K562 (cell line): ENCODE measurements around the gene CMTM8. TPM values are rescaled to one million over a fixed set of nuclear protein-coding genes. Genes with fewer than 3 reads are reported as not detected.

Source experiments
- ATF7 ChIP-seq: fragments of 450-650 bp; IDR thresholded peaks from 2 replicates; pipeline ENCODE4 v1.7.1; 2014; ENCODE audit warnings: mild to moderate bottlenecking, moderate library complexity
- CBX5 ChIP-seq: IDR thresholded peaks from 2 replicates; pipeline ENCODE4 v1.6.1; 2014; ENCODE audit warnings: low read depth, borderline replicate concordance
- ELF1 ChIP-seq: fragments of 200-800 bp; sonication (Bioruptor generic); IDR thresholded peaks from 2 replicates; pipeline ENCODE4 v1.6.1; 2016; ENCODE audit warnings: missing genetic modification characterization, missing compliant biosample characterization
- GABPB1 ChIP-seq: sonication (generic); formaldehyde crosslinking; IDR thresholded peaks from 2 replicates; pipeline ENCODE4 v1.8.0; 2022; ENCODE audit warnings: mild to moderate bottlenecking, missing genetic modification reagents
- GABPB2 ChIP-seq: fragments of 250-450 bp; sonication (Bioruptor Pico); conservative IDR thresholded peaks from 2 replicates; pipeline ENCODE4 v1.5.1; 2021; ENCODE audit warnings: mild to moderate bottlenecking
- GTF2E2 ChIP-seq: fragments of 200-800 bp; sonication (Bioruptor generic); IDR thresholded peaks from 2 replicates; pipeline ENCODE4 v1.6.1; 2016; ENCODE audit warnings: missing genetic modification characterization, missing compliant biosample characterization
- KLF16 ChIP-seq: IDR thresholded peaks from 2 replicates; pipeline ENCODE4 v1.6.1; 2016; ENCODE audit warnings: antibody characterized with exemption
- NFATC3 ChIP-seq: fragments of 450-650 bp; IDR thresholded peaks from 2 replicates; pipeline ENCODE4 v1.6.1; 2017; ENCODE audit warnings: mild to moderate bottlenecking
- RAD21 ChIP-seq, 2 experiments: fragments of 250-450 bp in 1 of 2; fragments of 450-650 bp in 1 of 2; sonication (Bioruptor Pico) in 1 of 2; formaldehyde crosslinking in 1 of 2; IDR thresholded peaks in 1 of 2; conservative IDR thresholded peaks in 1 of 2; 2 replicates each; pipeline versions ENCODE4 v1.4.0 to v1.8.0; 2020 to 2022; ENCODE audit warnings: mild to moderate bottlenecking in 2 of 2, moderate library complexity in 1 of 2
- STAG1 ChIP-seq: sonication (generic); formaldehyde crosslinking; IDR thresholded peaks from 2 replicates; pipeline ENCODE4 v1.5.0; 2020; ENCODE audit warnings: missing genetic modification reagents, borderline replicate concordance
- ZNF133 ChIP-seq: fragments of 250-450 bp; sonication (Bioruptor Pico); IDR thresholded peaks from 2 replicates; pipeline ENCODE4 v1.4.0; 2020; ENCODE audit warnings: mild to moderate bottlenecking
- ZNF707 ChIP-seq: fragments of 250-450 bp; sonication (Bioruptor Pico); conservative IDR thresholded peaks from 2 replicates; pipeline ENCODE4 v1.8.0; 2022; ENCODE audit warnings: inconsistent platforms, mild to moderate bottlenecking, moderate library complexity
- polyA plus RNA-seq, 8 experiments: library from polyadenylated mRNA; depleted of rRNA in 4 of 8; stranded (reverse) in 5 of 8; unstranded in 3 of 8; fragments of >200 nt; fragmentation: Nextera tagmentation in 2 of 8; fragmentation: Illumina TruSeq in 1 of 8; extraction: Ambion mirVana in 2 of 8; extraction: Trizol in 1 of 8; gene quantifications; 2 replicates each; pipeline versions ENCODE4 v1.2.1 to v1.2.3, GENCODE V29; 2011 to 2014; ENCODE audit warnings: inconsistent platforms in 1 of 8, missing spikeins in 1 of 8
- total RNA-seq, 7 experiments: library from RNA; depleted of rRNA in 6 of 7; stranded (reverse); fragments of >200 nt in 6 of 7; fragmentation: Illumina TruSeq in 2 of 7; extraction: Trizol in 2 of 7; gene quantifications; 2 replicates each; pipeline versions ENCODE4 v1.2.1 to v1.2.3, GENCODE V29; 2011 to 2021; ENCODE audit warnings: low replicate concordance in 1 of 7
- TF ChIP-seq, protein P1 (sequence below): fragments of 450-650 bp; formaldehyde crosslinking; IDR thresholded peaks from 2 replicates; pipeline ENCODE4 v1.4.0; 2020; ENCODE audit warnings: mild to moderate bottlenecking, moderate library complexity
- TF ChIP-seq, protein P2 (sequence below): fragments of 250-450 bp; sonication (Bioruptor Pico); IDR thresholded peaks from 2 replicates; pipeline ENCODE4 v1.8.0; 2021; ENCODE audit warnings: mild to moderate bottlenecking, moderate library complexity
- TF ChIP-seq, protein P3 (sequence below): sonication (generic); formaldehyde crosslinking; IDR thresholded peaks from 2 replicates; pipeline ENCODE4 v1.8.0; 2023; ENCODE audit warnings: mild to moderate bottlenecking, missing genetic modification reagents
- TF ChIP-seq, protein P4 (sequence below), 2 experiments: IDR thresholded peaks; 2 replicates each; pipeline ENCODE4 v1.6.1; 2011; ENCODE audit warnings: borderline replicate concordance in 1 of 2, control low read depth in 1 of 2, low read depth in 1 of 2, low read length in 1 of 2, mild to moderate bottlenecking in 1 of 2, mixed read lengths in 1 of 2, moderate library complexity in 1 of 2; ENCODE audit not compliant: insufficient read depth in 1 of 2, insufficient read length in 1 of 2, poor library complexity in 1 of 2, severe bottlenecking in 1 of 2; ENCODE audit errors: extremely low read depth in 1 of 2
- TF ChIP-seq, protein P5 (sequence below), 2 experiments: fragments of 450-650 bp; IDR thresholded peaks; 2 replicates each; pipeline ENCODE4 v1.6.1; 2018; ENCODE audit warnings: mild to moderate bottlenecking in 2 of 2, low read depth in 1 of 2; ENCODE audit not compliant: partially characterized antibody in 2 of 2

The CMTM8 gene
- total and polyA plus RNA-seq, 9 of the 15 experiments (the other 6 are each of a cell fraction or from before 2014, with no cell fraction given): not detected

DNA sequence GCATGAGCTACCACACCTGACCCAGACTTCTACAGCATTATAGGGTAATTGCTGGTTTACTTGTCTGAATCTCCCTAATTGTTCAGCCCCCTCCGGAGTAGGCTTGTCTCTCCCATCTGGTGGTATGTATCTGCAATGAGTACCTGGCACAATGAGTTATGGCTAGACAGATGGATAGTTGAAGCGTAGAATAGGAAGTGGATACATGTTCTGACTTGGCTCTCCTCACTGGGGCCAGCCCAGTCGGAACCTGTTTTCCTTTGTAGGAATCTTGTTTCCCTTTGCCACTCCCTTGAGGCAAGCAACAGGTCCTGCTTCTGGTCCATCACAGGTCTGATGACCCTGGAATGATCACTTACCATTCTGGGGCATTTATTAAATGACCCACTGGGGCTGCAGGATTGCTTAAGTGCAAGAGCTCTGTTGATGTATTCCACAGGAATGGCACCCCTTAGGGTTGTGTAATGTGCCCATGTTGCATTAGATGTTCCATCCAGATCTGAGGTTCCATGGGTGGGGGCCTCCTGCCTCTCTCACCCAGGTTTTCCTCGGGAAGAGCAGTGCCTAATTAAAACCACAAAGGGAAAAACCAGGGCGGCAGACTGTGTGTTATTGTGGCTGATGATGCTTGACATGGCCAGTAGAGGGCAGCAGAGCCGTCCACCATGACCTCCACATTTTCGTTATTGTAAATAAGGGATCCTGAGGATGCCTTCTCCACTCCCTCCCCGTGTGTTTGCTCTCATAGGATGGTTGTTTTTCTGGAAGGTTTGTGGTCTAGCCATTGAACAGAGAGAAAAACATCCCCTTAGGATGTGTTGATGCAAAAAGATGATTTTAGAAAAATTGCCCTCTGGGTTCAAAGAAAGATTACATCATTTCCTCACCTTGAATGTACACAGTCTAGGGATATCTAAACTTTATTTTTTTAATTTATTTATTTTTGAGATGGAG, 58.0 kb downstream of the CMTM8 start (continued):
- TF ChIP-seq, protein P1, sequence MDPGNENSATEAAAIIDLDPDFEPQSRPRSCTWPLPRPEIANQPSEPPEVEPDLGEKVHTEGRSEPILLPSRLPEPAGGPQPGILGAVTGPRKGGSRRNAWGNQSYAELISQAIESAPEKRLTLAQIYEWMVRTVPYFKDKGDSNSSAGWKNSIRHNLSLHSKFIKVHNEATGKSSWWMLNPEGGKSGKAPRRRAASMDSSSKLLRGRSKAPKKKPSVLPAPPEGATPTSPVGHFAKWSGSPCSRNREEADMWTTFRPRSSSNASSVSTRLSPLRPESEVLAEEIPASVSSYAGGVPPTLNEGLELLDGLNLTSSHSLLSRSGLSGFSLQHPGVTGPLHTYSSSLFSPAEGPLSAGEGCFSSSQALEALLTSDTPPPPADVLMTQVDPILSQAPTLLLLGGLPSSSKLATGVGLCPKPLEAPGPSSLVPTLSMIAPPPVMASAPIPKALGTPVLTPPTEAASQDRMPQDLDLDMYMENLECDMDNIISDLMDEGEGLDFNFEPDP (CRISPR knock-in tag): no peak
- peak; percentile 50; the same call in 1 of the 2 replicates for TF ChIP-seq KLF16
- no peak for TF ChIP-seq ZNF707 (CRISPR knock-in tag)
- peak; percentile 20; the same call in 1 of the 2 replicates for TF ChIP-seq ATF7
- no peak for TF ChIP-seq GABPB2
- TF ChIP-seq, protein P2, sequence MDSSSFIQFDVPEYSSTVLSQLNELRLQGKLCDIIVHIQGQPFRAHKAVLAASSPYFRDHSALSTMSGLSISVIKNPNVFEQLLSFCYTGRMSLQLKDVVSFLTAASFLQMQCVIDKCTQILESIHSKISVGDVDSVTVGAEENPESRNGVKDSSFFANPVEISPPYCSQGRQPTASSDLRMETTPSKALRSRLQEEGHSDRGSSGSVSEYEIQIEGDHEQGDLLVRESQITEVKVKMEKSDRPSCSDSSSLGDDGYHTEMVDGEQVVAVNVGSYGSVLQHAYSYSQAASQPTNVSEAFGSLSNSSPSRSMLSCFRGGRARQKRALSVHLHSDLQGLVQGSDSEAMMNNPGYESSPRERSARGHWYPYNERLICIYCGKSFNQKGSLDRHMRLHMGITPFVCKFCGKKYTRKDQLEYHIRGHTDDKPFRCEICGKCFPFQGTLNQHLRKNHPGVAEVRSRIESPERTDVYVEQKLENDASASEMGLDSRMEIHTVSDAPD: no peak
- no peak for TF ChIP-seq NFATC3
- TF ChIP-seq CBX5: no peak
- TF ChIP-seq, protein P3, sequence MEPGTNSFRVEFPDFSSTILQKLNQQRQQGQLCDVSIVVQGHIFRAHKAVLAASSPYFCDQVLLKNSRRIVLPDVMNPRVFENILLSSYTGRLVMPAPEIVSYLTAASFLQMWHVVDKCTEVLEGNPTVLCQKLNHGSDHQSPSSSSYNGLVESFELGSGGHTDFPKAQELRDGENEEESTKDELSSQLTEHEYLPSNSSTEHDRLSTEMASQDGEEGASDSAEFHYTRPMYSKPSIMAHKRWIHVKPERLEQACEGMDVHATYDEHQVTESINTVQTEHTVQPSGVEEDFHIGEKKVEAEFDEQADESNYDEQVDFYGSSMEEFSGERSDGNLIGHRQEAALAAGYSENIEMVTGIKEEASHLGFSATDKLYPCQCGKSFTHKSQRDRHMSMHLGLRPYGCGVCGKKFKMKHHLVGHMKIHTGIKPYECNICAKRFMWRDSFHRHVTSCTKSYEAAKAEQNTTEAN (CRISPR knock-in tag): no peak
- TF ChIP-seq STAG1 (CRISPR knock-in tag): peak; percentile 28; the same call in 1 of the 2 replicates
- TF ChIP-seq, protein P4, sequence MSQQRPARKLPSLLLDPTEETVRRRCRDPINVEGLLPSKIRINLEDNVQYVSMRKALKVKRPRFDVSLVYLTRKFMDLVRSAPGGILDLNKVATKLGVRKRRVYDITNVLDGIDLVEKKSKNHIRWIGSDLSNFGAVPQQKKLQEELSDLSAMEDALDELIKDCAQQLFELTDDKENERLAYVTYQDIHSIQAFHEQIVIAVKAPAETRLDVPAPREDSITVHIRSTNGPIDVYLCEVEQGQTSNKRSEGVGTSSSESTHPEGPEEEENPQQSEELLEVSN (IDR thresholded peaks at IDR 0.05; ENCODE audit: borderline replicate concordance in 1 of 2, extremely low read depth in 1 of 2, insufficient read depth in 1 of 2, insufficient read length in 1 of 2, low read depth in 1 of 2, low read length in 1 of 2, poor library complexity in 1 of 2, severe bottlenecking in 1 of 2): no peak
- peak; percentile 55 to 75 for TF ChIP-seq RAD21 (CRISPR knock-in tag; conservative IDR thresholded peaks at IDR 0.05 in 1 of 2, IDR thresholded peaks at IDR 0.05 in 1 of 2)
- no peak for TF ChIP-seq GABPB1 (CRISPR knock-in tag)
- TF ChIP-seq ELF1 (tag): no peak
- TF ChIP-seq, protein P5, sequence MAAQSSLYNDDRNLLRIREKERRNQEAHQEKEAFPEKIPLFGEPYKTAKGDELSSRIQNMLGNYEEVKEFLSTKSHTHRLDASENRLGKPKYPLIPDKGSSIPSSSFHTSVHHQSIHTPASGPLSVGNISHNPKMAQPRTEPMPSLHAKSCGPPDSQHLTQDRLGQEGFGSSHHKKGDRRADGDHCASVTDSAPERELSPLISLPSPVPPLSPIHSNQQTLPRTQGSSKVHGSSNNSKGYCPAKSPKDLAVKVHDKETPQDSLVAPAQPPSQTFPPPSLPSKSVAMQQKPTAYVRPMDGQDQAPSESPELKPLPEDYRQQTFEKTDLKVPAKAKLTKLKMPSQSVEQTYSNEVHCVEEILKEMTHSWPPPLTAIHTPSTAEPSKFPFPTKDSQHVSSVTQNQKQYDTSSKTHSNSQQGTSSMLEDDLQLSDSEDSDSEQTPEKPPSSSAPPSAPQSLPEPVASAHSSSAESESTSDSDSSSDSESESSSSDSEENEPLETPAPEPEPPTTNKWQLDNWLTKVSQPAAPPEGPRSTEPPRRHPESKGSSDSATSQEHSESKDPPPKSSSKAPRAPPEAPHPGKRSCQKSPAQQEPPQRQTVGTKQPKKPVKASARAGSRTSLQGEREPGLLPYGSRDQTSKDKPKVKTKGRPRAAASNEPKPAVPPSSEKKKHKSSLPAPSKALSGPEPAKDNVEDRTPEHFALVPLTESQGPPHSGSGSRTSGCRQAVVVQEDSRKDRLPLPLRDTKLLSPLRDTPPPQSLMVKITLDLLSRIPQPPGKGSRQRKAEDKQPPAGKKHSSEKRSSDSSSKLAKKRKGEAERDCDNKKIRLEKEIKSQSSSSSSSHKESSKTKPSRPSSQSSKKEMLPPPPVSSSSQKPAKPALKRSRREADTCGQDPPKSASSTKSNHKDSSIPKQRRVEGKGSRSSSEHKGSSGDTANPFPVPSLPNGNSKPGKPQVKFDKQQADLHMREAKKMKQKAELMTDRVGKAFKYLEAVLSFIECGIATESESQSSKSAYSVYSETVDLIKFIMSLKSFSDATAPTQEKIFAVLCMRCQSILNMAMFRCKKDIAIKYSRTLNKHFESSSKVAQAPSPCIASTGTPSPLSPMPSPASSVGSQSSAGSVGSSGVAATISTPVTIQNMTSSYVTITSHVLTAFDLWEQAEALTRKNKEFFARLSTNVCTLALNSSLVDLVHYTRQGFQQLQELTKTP (IDR thresholded peaks at IDR 0.05; ENCODE audit: low read depth in 1 of 2, partially characterized antibody in 2 of 2): no peak
- no peak for TF ChIP-seq GTF2E2
- TF ChIP-seq ZNF133: no peak
